WTC11 (cell line): ENCODE results near the gene PRKN.

Experiments
- ATF2 ChIP-seq: sonication (generic); formaldehyde crosslinking; IDR thresholded peaks from 2 replicates; pipeline ENCODE4 v1.8.1; 2022; ENCODE audit warnings: low read depth, missing genetic modification reagents, borderline replicate concordance
- ATF6 ChIP-seq: sonication (generic); formaldehyde crosslinking; IDR thresholded peaks from 2 replicates; pipeline ENCODE4 v1.8.1; 2023; ENCODE audit warnings: mild to moderate bottlenecking, missing genetic modification reagents
- FOXK1 ChIP-seq: sonication (generic); formaldehyde crosslinking; IDR thresholded peaks from 2 replicates; pipeline ENCODE4 v1.8.0; 2022; ENCODE audit warnings: mild to moderate bottlenecking, moderate library complexity, missing genetic modification reagents
- KAT7 ChIP-seq: sonication (generic); formaldehyde crosslinking; IDR thresholded peaks from 2 replicates; pipeline ENCODE4 v1.8.1; 2023; ENCODE audit warnings: missing genetic modification reagents, mild to moderate bottlenecking, borderline replicate concordance
- USF1 ChIP-seq: sonication (generic); formaldehyde crosslinking; IDR thresholded peaks from 2 replicates; pipeline ENCODE4 v1.8.0; 2022; ENCODE audit warnings: mild to moderate bottlenecking, missing genetic modification reagents
- ZNF423 ChIP-seq: fragments of 250-450 bp; sonication (Bioruptor Pico); IDR thresholded peaks from 2 replicates; pipeline ENCODE4 v2.1.2; 2022; ENCODE audit warnings: mild to moderate bottlenecking, moderate library complexity
- TF ChIP-seq, protein P1 (sequence below): fragments of 200-600 bp; IDR thresholded peaks from 2 replicates; pipeline ENCODE4 v1.8.0; 2022; ENCODE audit warnings: antibody characterized with exemption
- TF ChIP-seq, protein P2 (sequence below): sonication (generic); formaldehyde crosslinking; IDR thresholded peaks from 2 replicates; pipeline ENCODE4 v1.8.1; 2023; ENCODE audit warnings: mild to moderate bottlenecking, missing genetic modification reagents, moderate library complexity
- TF ChIP-seq, protein P3 (sequence below): sonication (generic); formaldehyde crosslinking; IDR thresholded peaks from 2 replicates; pipeline ENCODE4 v1.8.1; 2022; ENCODE audit warnings: missing genetic modification reagents, borderline replicate concordance

DNA sequence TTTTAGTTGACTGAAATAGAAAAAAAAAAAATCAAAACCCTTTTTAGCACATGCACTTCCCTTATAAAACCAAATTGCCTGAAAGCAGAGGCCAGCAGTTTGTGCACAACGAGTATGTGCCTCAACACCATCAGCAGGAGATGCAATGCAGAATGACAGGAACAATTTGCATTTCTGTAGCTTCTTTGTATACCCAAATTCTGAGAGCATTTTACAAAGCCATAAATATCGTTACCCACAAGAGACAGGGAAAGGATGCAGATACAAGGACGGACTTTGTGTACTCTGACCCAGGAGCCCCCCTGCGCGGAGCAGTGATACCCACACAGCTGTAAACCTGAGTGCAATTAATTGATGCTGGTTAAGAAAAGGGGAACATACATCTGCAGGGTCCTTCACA lies 285.6 kb downstream of the PRKN start:
- TF ChIP-seq, protein P1, sequence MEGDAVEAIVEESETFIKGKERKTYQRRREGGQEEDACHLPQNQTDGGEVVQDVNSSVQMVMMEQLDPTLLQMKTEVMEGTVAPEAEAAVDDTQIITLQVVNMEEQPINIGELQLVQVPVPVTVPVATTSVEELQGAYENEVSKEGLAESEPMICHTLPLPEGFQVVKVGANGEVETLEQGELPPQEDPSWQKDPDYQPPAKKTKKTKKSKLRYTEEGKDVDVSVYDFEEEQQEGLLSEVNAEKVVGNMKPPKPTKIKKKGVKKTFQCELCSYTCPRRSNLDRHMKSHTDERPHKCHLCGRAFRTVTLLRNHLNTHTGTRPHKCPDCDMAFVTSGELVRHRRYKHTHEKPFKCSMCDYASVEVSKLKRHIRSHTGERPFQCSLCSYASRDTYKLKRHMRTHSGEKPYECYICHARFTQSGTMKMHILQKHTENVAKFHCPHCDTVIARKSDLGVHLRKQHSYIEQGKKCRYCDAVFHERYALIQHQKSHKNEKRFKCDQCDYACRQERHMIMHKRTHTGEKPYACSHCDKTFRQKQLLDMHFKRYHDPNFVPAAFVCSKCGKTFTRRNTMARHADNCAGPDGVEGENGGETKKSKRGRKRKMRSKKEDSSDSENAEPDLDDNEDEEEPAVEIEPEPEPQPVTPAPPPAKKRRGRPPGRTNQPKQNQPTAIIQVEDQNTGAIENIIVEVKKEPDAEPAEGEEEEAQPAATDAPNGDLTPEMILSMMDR: no peak
- no peak for TF ChIP-seq USF1 (CRISPR knock-in tag)
- no peak for TF ChIP-seq KAT7 (CRISPR knock-in tag)
- no peak for TF ChIP-seq ATF2 (CRISPR knock-in tag)
- no peak for TF ChIP-seq FOXK1 (CRISPR knock-in tag)
- TF ChIP-seq, protein P2, sequence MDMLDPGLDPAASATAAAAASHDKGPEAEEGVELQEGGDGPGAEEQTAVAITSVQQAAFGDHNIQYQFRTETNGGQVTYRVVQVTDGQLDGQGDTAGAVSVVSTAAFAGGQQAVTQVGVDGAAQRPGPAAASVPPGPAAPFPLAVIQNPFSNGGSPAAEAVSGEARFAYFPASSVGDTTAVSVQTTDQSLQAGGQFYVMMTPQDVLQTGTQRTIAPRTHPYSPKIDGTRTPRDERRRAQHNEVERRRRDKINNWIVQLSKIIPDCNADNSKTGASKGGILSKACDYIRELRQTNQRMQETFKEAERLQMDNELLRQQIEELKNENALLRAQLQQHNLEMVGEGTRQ (CRISPR knock-in tag): no peak
- no peak for TF ChIP-seq ZNF423 (CRISPR knock-in tag)
- no peak for TF ChIP-seq ATF6 (CRISPR knock-in tag)
- TF ChIP-seq, protein P3, sequence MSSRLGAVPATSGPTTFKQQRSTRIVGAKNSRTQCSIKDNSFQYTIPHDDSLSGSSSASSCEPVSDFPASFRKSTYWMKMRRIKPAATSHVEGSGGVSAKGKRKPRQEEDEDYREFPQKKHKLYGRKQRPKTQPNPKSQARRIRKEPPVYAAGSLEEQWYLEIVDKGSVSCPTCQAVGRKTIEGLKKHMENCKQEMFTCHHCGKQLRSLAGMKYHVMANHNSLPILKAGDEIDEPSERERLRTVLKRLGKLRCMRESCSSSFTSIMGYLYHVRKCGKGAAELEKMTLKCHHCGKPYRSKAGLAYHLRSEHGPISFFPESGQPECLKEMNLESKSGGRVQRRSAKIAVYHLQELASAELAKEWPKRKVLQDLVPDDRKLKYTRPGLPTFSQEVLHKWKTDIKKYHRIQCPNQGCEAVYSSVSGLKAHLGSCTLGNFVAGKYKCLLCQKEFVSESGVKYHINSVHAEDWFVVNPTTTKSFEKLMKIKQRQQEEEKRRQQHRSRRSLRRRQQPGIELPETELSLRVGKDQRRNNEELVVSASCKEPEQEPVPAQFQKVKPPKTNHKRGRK (CRISPR knock-in tag): no peak
